Esophagus muscularis mucosa (tissue), 3 donors: ENCODE results near the gene DTD1.

Experiments used
- CTCF ChIP-seq, 3 experiments: fragments of 200-600 bp in 2 of 3; fragments of 450-650 bp in 1 of 3; sonication (generic) in 2 of 3; IDR thresholded peaks; one replicate each; pipeline ENCODE4 v1.5.1; 2017 to 2019; ENCODE audit warnings: antibody characterized with exemption in 3 of 3, mild to moderate bottlenecking in 2 of 3, moderate library complexity in 1 of 3
- POLR2A ChIP-seq: fragments of 450-650 bp; IDR thresholded peaks from one replicate; pipeline ENCODE4 v1.6.1; 2017; ENCODE audit warnings: antibody characterized with exemption, moderate library complexity, mild to moderate bottlenecking, low read depth
- POLR2AphosphoS5 ChIP-seq, 2 donors: sonication (generic); formaldehyde crosslinking; IDR thresholded peaks; one replicate each; pipeline ENCODE4 v1.6.1; 2017; ENCODE audit warnings: antibody characterized with exemption in 2 of 2

- TF ChIP-seq CTCF (IDR thresholded peaks at IDR 0.05): no peak
- TF ChIP-seq POLR2A: no peak
- no peak for TF ChIP-seq POLR2AphosphoS5 (IDR thresholded peaks at IDR 0.05)
Observed at GRCh38 chr20:18794428-18794787, 206.6 kb downstream of the DTD1 start.
